GM23338 (cell line): ENCODE data around the gene ZBTB20. TPM values are rescaled to one million over a fixed set of nuclear protein-coding genes. Genes with fewer than 3 reads are reported as not detected.

Experiments used
- ATAC-seq: fragments of 200-7000 bp; cut with Tn5 transposase; 3 replicates; pipeline ENCODE4 v1.9.1; 2020
- DNase-seq: peaks from one replicate; pipeline ENCODE4 v3.0.0-alpha.2; 2015; ENCODE audit warnings: low spot score
- H2AFZ ChIP-seq: fragments of 200-600 bp; sonication (generic); 2 replicates; pipeline ENCODE4 v1.8.0; 2016; ENCODE audit warnings: antibody characterized with exemption, mild to moderate bottlenecking, moderate library complexity
- H3F3A ChIP-seq: fragments of 200-600 bp; sonication (generic); replicated peaks from 2 replicates; pipeline ENCODE4 v1.8.0; 2017; ENCODE audit warnings: antibody characterized with exemption, mixed run types, low read depth
- H3K27ac ChIP-seq: fragments of 200-600 bp; sonication (generic); 2 replicates; pipeline ENCODE4 v1.6.1; 2016; ENCODE audit warnings: low read depth
- H3K27me3 ChIP-seq: fragments of 200-600 bp; sonication (generic); 2 replicates; pipeline ENCODE4 v1.8.0; 2016; ENCODE audit warnings: mild to moderate bottlenecking, mixed run types, moderate library complexity; ENCODE audit not compliant: insufficient read depth
- H3K36me3 ChIP-seq: fragments of 200-600 bp; sonication (generic); 2 replicates; pipeline ENCODE4 v1.8.0; 2016; ENCODE audit warnings: mild to moderate bottlenecking; ENCODE audit not compliant: insufficient read depth
- H3K4me1 ChIP-seq: fragments of 200-600 bp; sonication (generic); 2 replicates; pipeline ENCODE4 v1.8.0; 2016; ENCODE audit warnings: mild to moderate bottlenecking, moderate library complexity; ENCODE audit not compliant: insufficient read depth
- H3K4me2 ChIP-seq: fragments of 200-600 bp; sonication (generic); 2 replicates; pipeline ENCODE4 v1.7.1; 2017; ENCODE audit warnings: mixed run types
- H3K4me3 ChIP-seq: fragments of 200-600 bp; sonication (generic); 2 replicates; pipeline ENCODE4 v1.6.1; 2016; ENCODE audit warnings: mixed run types
- H3K79me2 ChIP-seq: fragments of 200-600 bp; sonication (generic); replicated peaks from 2 replicates; pipeline ENCODE4 v1.8.0; 2017; ENCODE audit warnings: mild to moderate bottlenecking; ENCODE audit not compliant: insufficient read depth
- H3K9me2 ChIP-seq: fragments of 200-600 bp; sonication (generic); 2 replicates; pipeline ENCODE4 v1.8.0; 2017; ENCODE audit not compliant: insufficient read depth
- H4K20me1 ChIP-seq: fragments of 200-600 bp; sonication (generic); replicated peaks from 2 replicates; pipeline ENCODE4 v1.8.0; 2017; ENCODE audit warnings: mild to moderate bottlenecking; ENCODE audit not compliant: insufficient read depth
- H3K27ac Mint-ChIP-seq: 2 replicates; pipeline ENCODE4 v1.8.0; 2020; ENCODE audit warnings: inconsistent platforms, mild to moderate bottlenecking, moderate library complexity, mixed read lengths
- H3K27me3 Mint-ChIP-seq: 3 replicates; pipeline ENCODE4 v1.8.0; 2022; ENCODE audit warnings: low read depth, mild to moderate bottlenecking, moderate library complexity, mixed read lengths, inconsistent platforms; ENCODE audit not compliant: insufficient read depth, poor library complexity
- H3K36me3 Mint-ChIP-seq: 3 replicates; pipeline ENCODE4 v1.8.0; 2021; ENCODE audit warnings: low read depth, mild to moderate bottlenecking, inconsistent platforms, moderate library complexity, mixed read lengths
- H3K4me1 Mint-ChIP-seq: 3 replicates; pipeline ENCODE4 v1.8.0; 2020; ENCODE audit warnings: mild to moderate bottlenecking, inconsistent platforms, mixed read lengths
- H3K4me3 Mint-ChIP-seq: 3 replicates; pipeline ENCODE4 v1.8.0; 2021; ENCODE audit warnings: moderate library complexity, mild to moderate bottlenecking, inconsistent platforms, mixed read lengths
- H3K9me3 Mint-ChIP-seq: 3 replicates; pipeline ENCODE4 v1.8.0; 2020; ENCODE audit warnings: moderate library complexity, mild to moderate bottlenecking, inconsistent platforms, mixed read lengths
- CREB1 ChIP-seq: fragments of 250-450 bp; sonication (Bioruptor Pico); IDR thresholded peaks from 2 replicates; pipeline ENCODE4 v1.5.0; 2020; ENCODE audit warnings: low read depth, mild to moderate bottlenecking, moderate library complexity
- EZH2 ChIP-seq: fragments of 200-600 bp; sonication (generic); IDR thresholded peaks from one replicate; pipeline ENCODE4 v1.8.0; 2017; ENCODE audit warnings: antibody characterized with exemption, mild to moderate bottlenecking, low read depth; ENCODE audit not compliant: unreplicated experiment
- EZH2phosphoT487 ChIP-seq: fragments of 200-600 bp; sonication (generic); IDR thresholded peaks from one replicate; pipeline ENCODE4 v1.8.1; 2018; ENCODE audit warnings: antibody characterized with exemption; ENCODE audit not compliant: unreplicated experiment
- JUNB ChIP-seq: IDR thresholded peaks from one replicate; pipeline ENCODE4 v1.6.1; 2016; ENCODE audit warnings: antibody characterized with exemption; ENCODE audit not compliant: unreplicated experiment
- NANOG ChIP-seq: IDR thresholded peaks from 2 replicates; pipeline ENCODE4 v1.6.1; 2016; ENCODE audit warnings: antibody characterized with exemption, borderline replicate concordance
- POLR2AphosphoS5 ChIP-seq: IDR thresholded peaks from 2 replicates; pipeline ENCODE4 v1.6.1; 2016; ENCODE audit warnings: antibody characterized with exemption, low read depth
- STAT1 ChIP-seq: IDR thresholded peaks from one replicate; pipeline ENCODE4 v1.6.1; 2016; ENCODE audit warnings: antibody characterized with exemption; ENCODE audit not compliant: unreplicated experiment
- ZNF114 ChIP-seq: fragments of 250-450 bp; sonication (Bioruptor Pico); IDR thresholded peaks from 2 replicates; pipeline ENCODE4 v1.5.0; 2020; ENCODE audit warnings: mild to moderate bottlenecking, moderate library complexity
- ZNF331 ChIP-seq: fragments of 250-450 bp; sonication (Bioruptor Pico); IDR thresholded peaks from 2 replicates; pipeline ENCODE4 v1.5.0; 2020; ENCODE audit warnings: low read depth, mild to moderate bottlenecking, moderate library complexity
- polyA plus RNA-seq: library from polyadenylated mRNA; unstranded; fragments of >200 nt; fragmentation: Nextera tagmentation; extraction: Ambion mirVana; gene quantifications from 2 replicates; pipeline ENCODE4 v1.2.1, GENCODE V29; 2016
- total RNA-seq: library from RNA; depleted of rRNA; stranded (reverse); fragments of >200 nt; shearing (Covaris generic); gene quantifications from 2 replicates; pipeline ENCODE4 v1.2.3, GENCODE V29; 2014
- TF ChIP-seq, protein P1 (sequence below): IDR thresholded peaks from one replicate; pipeline ENCODE4 v1.6.1; 2018; ENCODE audit warnings: antibody characterized with exemption; ENCODE audit not compliant: unreplicated experiment
- TF ChIP-seq, protein P2 (sequence below): IDR thresholded peaks from 2 replicates; pipeline ENCODE4 v1.6.1; 2016; ENCODE audit warnings: antibody characterized with exemption
- TF ChIP-seq, protein P3 (sequence below): fragments of 250-450 bp; sonication (Bioruptor Pico); IDR thresholded peaks from 2 replicates; pipeline ENCODE4 v1.5.0; 2020; ENCODE audit warnings: mild to moderate bottlenecking, moderate library complexity
- TF ChIP-seq, protein P4 (sequence below), 2 experiments: fragments of 200-600 bp in 1 of 2; sonication (generic) in 1 of 2; conservative IDR thresholded peaks; 2 replicates each; pipeline versions ENCODE4 v1.5.1 to v1.6.1; 2016 to 2017; ENCODE audit warnings: antibody characterized with exemption in 2 of 2, low read depth in 2 of 2, mild to moderate bottlenecking in 2 of 2, moderate library complexity in 1 of 2

The ZBTB20 gene
- total and polyA plus RNA-seq, 2 experiments from 2014 or later: 2.0 to 3.3 TPM

DNA sequence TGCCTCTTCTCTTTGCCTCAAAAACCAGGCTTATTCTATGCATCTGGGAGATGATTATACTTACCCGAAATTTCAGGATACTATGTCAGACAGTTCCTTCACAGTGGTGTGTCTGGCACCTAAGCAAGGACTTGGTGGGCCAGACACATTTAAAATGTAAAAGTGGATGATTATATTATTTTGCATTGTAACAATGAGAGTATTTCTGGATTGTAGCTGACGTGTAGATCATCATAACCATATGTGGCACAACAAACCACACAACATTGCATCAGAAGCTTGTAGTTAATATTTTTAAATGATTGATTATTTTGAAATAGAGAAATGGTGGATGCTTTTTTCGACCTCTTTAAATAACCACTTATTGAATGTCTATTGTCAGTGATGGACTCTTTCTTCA lies 744.2 kb downstream of the ZBTB20 start:
- Mint-ChIP-seq H3K27me3 (no peaks in the 10 kb centered on the region), H3K9me3 (no peaks in the 10 kb centered on the region), H3K27ac (no peak overlapping the region), H3K4me3 (no peak overlapping the region), H3K36me3 (no peaks in the 10 kb centered on the region), H3K4me1 (peaks cover 9% of the 10 kb centered on the region; the same call in 2 of the 3 replicates)
- Histone ChIP-seq H4K20me1 (no peaks in the 10 kb centered on the region), H3K27me3 (no peaks in the 10 kb centered on the region), H3K4me2 (no peak overlapping the region), H3K9me2 (no peaks in the 10 kb centered on the region), H3K27ac (no peak overlapping the region), H2AFZ (no peak overlapping the region), H3K36me3 (no peaks in the 10 kb centered on the region), H3K4me1 (no peaks in the 10 kb centered on the region), H3K79me2 (no peaks in the 10 kb centered on the region), H3F3A (no peaks in the 10 kb centered on the region), H3K4me3 (no peak overlapping the region)
- ATAC-seq: no peak
- TF ChIP-seq, protein P1, sequence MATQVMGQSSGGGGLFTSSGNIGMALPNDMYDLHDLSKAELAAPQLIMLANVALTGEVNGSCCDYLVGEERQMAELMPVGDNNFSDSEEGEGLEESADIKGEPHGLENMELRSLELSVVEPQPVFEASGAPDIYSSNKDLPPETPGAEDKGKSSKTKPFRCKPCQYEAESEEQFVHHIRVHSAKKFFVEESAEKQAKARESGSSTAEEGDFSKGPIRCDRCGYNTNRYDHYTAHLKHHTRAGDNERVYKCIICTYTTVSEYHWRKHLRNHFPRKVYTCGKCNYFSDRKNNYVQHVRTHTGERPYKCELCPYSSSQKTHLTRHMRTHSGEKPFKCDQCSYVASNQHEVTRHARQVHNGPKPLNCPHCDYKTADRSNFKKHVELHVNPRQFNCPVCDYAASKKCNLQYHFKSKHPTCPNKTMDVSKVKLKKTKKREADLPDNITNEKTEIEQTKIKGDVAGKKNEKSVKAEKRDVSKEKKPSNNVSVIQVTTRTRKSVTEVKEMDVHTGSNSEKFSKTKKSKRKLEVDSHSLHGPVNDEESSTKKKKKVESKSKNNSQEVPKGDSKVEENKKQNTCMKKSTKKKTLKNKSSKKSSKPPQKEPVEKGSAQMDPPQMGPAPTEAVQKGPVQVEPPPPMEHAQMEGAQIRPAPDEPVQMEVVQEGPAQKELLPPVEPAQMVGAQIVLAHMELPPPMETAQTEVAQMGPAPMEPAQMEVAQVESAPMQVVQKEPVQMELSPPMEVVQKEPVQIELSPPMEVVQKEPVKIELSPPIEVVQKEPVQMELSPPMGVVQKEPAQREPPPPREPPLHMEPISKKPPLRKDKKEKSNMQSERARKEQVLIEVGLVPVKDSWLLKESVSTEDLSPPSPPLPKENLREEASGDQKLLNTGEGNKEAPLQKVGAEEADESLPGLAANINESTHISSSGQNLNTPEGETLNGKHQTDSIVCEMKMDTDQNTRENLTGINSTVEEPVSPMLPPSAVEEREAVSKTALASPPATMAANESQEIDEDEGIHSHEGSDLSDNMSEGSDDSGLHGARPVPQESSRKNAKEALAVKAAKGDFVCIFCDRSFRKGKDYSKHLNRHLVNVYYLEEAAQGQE: no peak
- TF ChIP-seq, protein P2, sequence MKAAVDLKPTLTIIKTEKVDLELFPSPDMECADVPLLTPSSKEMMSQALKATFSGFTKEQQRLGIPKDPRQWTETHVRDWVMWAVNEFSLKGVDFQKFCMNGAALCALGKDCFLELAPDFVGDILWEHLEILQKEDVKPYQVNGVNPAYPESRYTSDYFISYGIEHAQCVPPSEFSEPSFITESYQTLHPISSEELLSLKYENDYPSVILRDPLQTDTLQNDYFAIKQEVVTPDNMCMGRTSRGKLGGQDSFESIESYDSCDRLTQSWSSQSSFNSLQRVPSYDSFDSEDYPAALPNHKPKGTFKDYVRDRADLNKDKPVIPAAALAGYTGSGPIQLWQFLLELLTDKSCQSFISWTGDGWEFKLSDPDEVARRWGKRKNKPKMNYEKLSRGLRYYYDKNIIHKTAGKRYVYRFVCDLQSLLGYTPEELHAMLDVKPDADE: no peak
- no peak for TF ChIP-seq NANOG
- TF ChIP-seq POLR2AphosphoS5: no peak
- TF ChIP-seq, protein P3, sequence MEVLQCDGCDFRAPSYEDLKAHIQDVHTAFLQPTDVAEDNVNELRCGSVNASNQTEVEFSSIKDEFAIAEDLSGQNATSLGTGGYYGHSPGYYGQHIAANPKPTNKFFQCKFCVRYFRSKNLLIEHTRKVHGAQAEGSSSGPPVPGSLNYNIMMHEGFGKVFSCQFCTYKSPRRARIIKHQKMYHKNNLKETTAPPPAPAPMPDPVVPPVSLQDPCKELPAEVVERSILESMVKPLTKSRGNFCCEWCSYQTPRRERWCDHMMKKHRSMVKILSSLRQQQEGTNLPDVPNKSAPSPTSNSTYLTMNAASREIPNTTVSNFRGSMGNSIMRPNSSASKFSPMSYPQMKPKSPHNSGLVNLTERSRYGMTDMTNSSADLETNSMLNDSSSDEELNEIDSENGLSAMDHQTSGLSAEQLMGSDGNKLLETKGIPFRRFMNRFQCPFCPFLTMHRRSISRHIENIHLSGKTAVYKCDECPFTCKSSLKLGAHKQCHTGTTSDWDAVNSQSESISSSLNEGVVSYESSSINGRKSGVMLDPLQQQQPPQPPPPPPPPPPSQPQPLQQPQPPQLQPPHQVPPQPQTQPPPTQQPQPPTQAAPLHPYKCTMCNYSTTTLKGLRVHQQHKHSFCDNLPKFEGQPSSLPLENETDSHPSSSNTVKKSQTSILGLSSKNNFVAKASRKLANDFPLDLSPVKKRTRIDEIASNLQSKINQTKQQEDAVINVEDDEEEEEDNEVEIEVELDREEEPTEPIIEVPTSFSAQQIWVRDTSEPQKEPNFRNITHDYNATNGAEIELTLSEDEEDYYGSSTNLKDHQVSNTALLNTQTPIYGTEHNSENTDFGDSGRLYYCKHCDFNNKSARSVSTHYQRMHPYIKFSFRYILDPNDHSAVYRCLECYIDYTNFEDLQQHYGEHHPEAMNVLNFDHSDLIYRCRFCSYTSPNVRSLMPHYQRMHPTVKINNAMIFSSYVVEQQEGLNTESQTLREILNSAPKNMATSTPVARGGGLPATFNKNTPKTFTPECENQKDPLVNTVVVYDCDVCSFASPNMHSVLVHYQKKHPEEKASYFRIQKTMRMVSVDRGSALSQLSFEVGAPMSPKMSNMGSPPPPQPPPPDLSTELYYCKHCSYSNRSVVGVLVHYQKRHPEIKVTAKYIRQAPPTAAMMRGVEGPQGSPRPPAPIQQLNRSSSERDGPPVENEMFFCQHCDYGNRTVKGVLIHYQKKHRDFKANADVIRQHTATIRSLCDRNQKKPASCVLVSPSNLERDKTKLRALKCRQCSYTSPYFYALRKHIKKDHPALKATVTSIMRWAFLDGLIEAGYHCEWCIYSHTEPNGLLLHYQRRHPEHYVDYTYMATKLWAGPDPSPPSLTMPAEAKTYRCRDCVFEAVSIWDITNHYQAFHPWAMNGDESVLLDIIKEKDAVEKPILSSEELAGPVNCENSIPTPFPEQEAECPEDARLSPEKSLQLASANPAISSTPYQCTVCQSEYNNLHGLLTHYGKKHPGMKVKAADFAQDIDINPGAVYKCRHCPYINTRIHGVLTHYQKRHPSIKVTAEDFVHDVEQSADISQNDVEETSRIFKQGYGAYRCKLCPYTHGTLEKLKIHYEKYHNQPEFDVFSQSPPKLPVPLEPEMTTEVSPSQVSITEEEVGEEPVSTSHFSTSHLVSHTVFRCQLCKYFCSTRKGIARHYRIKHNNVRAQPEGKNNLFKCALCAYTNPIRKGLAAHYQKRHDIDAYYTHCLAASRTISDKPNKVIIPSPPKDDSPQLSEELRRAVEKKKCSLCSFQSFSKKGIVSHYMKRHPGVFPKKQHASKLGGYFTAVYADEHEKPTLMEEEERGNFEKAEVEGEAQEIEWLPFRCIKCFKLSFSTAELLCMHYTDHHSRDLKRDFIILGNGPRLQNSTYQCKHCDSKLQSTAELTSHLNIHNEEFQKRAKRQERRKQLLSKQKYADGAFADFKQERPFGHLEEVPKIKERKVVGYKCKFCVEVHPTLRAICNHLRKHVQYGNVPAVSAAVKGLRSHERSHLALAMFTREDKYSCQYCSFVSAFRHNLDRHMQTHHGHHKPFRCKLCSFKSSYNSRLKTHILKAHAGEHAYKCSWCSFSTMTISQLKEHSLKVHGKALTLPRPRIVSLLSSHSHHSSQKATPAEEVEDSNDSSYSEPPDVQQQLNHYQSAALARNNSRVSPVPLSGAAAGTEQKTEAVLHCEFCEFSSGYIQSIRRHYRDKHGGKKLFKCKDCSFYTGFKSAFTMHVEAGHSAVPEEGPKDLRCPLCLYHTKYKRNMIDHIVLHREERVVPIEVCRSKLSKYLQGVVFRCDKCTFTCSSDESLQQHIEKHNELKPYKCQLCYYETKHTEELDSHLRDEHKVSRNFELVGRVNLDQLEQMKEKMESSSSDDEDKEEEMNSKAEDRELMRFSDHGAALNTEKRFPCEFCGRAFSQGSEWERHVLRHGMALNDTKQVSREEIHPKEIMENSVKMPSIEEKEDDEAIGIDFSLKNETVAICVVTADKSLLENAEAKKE (CRISPR knock-in tag): no peak
- no peak for TF ChIP-seq JUNB
- TF ChIP-seq ZNF331 (CRISPR knock-in tag): no peak
- TF ChIP-seq, protein P4, sequence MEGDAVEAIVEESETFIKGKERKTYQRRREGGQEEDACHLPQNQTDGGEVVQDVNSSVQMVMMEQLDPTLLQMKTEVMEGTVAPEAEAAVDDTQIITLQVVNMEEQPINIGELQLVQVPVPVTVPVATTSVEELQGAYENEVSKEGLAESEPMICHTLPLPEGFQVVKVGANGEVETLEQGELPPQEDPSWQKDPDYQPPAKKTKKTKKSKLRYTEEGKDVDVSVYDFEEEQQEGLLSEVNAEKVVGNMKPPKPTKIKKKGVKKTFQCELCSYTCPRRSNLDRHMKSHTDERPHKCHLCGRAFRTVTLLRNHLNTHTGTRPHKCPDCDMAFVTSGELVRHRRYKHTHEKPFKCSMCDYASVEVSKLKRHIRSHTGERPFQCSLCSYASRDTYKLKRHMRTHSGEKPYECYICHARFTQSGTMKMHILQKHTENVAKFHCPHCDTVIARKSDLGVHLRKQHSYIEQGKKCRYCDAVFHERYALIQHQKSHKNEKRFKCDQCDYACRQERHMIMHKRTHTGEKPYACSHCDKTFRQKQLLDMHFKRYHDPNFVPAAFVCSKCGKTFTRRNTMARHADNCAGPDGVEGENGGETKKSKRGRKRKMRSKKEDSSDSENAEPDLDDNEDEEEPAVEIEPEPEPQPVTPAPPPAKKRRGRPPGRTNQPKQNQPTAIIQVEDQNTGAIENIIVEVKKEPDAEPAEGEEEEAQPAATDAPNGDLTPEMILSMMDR (conservative IDR thresholded peaks at IDR 0.05; ENCODE audit: low read depth in 2 of 2): no peak
- no peak for TF ChIP-seq CREB1
- no peak for TF ChIP-seq ZNF114 (CRISPR knock-in tag)
- no peak for TF ChIP-seq EZH2phosphoT487
- no peak for TF ChIP-seq STAT1
- no peak for TF ChIP-seq EZH2
- DNase-seq: no peak
